ENCODE results near the gene MECP2.

Gene MECP2

DNA sequence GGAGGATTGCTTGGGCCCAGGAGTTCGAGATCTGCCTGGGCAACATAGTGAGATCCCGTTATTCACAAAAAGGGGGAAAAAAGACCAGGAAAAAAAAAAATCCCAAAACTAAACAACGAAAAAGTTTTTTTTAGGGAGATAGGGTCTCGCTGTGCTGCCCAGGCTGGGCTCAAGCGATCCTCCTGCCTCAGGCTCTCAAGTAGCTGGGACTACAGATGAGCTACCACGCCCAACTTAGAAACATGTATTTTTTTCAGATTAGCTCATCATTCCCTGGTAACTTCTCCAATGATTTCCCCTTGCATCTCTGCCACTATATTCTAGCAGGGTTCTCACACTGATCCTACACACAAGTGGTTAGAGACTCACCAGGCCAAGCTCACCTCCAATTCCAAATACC lies 53.4 kb downstream of the MECP2 start:
- DNase-seq: no peak
- in situ Hi-C loops (cut with HindIII; ENCODE audit: low pct_ligation_motif_present, low pct_unique_long_range_greater_than_20kb, low sequenced_read_pairs): no loop called here

DNA sequence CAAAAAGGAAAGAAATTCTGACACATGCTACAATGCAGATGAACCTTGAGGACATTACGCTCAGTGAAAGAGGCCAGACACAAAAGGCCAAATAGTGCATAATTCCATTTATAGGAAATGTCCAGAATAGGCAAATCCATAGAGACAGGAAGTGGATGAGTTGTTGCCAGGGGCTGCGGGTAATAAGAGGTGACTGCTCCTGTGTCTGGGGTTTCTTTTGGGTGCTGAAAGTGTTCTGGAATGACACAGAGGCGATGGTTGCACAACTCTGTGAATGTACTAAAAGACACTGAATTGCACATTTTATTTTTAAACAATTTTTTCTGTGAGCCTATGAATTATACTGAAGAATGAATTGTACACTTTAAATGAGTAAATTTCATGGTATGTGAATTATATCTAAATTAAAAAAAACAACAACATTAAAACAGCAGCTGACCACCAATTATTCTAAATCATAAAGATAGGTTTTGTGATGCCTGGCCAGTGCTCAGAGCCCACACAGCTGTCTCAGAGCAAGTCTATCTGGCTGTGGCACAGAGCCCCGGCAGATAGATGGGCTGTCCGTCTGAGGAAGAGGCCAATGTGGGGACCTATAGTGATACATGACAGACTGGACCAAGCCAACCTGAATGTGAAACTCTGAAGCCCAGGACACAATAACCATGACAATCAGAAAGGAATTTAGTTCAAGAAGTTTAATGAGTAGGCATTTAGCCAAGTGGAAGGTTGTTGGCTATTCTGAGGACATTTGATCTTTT lies 54.3 kb downstream of the MECP2 start:
- DNase-seq: no peak
- in situ Hi-C loops (cut with HindIII; ENCODE audit: low pct_ligation_motif_present, low pct_unique_long_range_greater_than_20kb, low sequenced_read_pairs): no loop called here

DNA sequence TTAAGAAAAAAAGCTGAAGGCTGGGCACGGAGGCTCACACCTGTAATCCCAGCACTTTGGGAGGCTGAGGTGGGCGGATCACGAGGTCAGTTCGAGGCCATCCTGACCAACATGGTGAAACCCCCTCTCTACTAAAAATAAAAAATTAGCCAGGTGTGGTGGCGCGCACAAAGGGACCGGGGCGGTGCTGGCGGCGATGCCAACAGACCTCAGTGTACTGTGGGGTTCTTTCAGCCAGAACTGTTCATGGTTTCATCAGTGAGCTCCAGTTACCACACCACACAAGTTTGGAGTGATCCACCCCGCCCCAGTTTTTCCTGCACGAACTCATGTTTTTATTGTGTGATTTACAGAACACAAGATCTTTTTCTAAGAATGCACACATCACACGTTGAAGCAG lies 56.7 kb downstream of the MECP2 start:
- in situ Hi-C loops (cut with HindIII; ENCODE audit: low pct_ligation_motif_present, low pct_unique_long_range_greater_than_20kb, low sequenced_read_pairs): no loop called here
- no peak for DNase-seq

DNA sequence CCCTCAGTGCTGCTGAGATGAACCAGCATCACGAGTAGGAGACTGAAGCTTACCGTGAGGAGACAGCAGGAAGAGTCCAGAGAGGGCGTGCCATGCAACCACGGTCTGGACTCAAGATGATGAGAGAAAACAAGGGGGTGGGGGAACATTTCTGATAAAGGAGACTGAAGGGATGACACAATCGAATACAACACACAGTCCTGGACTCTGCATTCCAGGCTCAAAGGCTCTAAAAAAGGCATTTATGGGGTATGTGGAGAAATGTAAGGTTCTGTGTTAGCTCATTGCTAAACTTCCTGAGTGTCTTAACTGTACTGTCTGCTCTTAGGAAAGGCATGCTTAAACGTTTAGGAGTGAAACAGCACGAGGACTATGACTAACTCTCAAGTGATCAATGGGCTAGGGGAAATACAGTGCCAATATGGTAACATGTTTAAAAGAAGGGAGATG lies 57.2 kb downstream of the MECP2 start:
- DNase-seq: no peak
- in situ Hi-C loops (cut with HindIII; ENCODE audit: low pct_ligation_motif_present, low pct_unique_long_range_greater_than_20kb, low sequenced_read_pairs): no loop called here

DNA sequence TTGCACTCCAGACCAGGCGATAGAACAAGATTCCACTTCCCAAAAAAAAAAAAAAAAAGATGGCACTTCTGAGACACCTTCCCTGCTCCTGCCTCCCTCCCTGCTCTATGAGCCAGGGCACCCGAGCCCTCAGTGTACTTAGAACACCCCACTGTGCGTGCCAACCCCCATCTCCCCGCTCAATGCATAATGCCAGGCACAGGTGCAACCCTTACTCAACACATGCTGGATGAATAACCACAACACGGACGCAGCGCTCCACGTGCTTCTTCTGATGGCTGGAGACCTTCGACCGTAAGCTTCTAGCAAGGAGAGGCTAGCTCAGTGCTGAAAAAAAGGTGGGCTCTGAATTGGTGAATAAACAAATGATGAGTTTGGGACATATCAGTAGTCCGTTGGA lies 57.9 kb downstream of the MECP2 start:
- in situ Hi-C loops (cut with HindIII; ENCODE audit: low pct_ligation_motif_present, low pct_unique_long_range_greater_than_20kb, low sequenced_read_pairs): no loop called here
- no peak for DNase-seq

DNA sequence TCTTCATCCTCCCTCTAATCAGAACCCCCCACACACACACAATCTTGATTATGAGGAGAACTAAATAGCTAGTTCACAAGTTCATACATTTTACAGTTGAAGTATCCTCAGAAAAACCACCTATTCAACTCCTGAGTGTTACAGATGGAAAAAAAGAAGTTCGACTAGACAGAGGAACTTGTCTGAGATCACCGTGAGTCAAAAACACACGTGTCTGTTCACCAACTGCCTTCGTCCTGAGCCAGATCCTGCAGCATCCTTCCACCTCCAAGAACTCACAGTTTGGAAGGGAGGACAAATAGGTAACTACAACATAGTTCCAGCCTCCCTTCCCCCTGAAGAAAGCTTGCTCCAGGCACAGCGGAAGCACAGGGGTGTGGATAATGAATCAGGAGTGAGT lies 58.9 kb downstream of the MECP2 start:
- no peak for DNase-seq
- in situ Hi-C loops (cut with HindIII; ENCODE audit: low pct_ligation_motif_present, low pct_unique_long_range_greater_than_20kb, low sequenced_read_pairs): no loop called here

DNA sequence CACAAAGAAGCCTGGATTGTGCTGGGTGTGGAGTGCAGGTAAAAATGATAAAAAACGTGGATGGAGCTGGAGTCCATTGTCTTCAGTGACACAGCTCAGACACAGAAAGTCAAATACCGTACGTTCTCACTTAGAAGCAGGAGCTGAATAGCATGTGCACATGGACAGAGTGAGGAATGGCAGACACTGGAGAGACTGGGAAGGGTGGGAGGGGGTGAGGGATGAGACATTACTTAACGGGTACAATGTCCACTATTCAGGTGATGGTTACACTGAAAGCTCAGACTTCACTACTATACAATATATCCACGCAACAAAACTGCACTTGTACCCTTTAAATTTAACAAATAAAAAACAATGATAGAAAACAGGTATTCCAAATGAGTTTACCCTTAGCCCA lies 59.8 kb downstream of the MECP2 start:
- DNase-seq: no peak
- in situ Hi-C loops (cut with HindIII; ENCODE audit: low pct_ligation_motif_present, low pct_unique_long_range_greater_than_20kb, low sequenced_read_pairs): no loop called here

DNA sequence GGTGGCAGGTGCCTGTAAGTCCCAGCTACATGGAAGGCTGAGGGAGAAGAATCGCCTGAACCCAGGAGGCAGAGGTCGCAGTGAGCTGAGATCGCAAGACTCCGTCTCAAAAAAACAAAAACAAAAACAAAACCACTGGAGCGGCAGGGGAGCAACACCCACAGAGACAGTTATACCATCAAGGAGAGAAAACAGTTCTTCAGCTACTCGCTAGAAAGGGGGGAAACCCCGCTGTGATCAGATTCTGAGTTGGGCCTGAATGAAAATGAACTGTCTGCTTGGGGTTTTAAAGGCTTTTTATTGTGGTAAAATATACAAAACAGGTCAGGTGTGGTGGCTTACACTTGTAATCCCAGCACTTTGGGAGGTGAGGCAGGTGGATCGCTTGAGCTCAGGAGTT lies 61.0 kb downstream of the MECP2 start:
- in situ Hi-C loops (cut with HindIII; ENCODE audit: low pct_ligation_motif_present, low pct_unique_long_range_greater_than_20kb, low sequenced_read_pairs): no loop called here

DNA sequence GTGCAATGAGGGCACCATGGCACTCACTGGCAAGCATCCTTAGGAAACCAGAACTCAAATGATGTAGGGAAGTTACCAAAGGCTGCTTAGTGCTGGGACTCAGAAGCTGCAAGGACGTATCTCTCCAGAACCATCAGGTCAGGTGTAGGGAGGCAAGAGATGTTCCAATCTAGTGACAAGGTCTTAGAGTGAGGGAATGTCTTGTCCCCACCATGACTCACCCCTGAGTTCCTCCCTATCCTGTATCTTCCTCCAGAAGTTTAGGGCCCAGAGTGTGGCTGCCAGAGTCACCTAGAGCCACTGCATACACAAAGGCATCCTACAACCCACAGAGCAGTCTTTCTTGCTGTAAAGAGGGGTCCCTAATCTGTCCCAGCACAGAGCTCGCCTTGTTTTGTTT lies 63.7 kb downstream of the MECP2 start:
- no peak for DNase-seq
- in situ Hi-C loops (cut with HindIII; ENCODE audit: low pct_ligation_motif_present, low pct_unique_long_range_greater_than_20kb, low sequenced_read_pairs): no loop called here

More for the DNA sequence above, 61.0 kb downstream of the MECP2 start:
- no peak for DNase-seq

DNA sequence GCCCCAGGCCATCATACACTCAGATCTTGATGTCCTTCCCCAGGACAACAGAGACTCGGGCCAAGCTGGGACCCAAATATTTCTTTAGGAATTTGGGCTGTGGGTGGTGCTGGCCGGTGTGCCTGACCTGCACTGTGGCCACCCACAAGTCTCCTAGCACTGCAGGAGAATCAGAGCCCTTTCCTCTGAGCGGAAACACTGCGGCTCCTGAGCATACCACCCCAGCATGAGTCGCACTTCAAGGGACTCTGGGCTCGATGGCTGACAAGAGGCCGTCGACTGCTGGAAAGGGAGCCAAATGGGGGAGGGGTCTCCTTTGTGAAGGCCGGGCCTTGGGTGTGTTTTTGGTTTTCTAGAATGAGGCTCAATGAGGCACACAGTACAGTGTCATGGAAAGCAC lies 64.9 kb downstream of the MECP2 start:
- no peak for DNase-seq
- in situ Hi-C loops (cut with HindIII; ENCODE audit: low pct_ligation_motif_present, low pct_unique_long_range_greater_than_20kb, low sequenced_read_pairs): no loop called here

DNA sequence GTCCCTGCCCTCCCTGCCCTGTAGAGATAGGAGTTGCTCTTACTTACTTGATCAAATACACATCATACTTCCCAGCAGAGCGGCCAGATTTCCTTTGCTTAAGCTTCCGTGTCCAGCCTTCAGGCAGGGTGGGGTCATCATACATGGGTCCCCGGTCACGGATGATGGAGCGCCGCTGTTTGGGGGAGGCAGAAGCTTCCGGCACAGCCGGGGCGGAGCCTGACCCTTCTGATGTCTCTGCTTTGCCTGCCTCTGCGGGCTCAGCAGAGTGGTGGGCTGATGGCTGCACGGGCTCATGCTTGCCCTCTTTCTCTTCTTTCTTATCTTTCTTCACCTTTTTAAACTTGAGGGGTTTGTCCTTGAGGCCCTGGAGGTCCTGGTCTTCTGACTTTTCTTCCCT lies 65.4 kb downstream of the MECP2 start:
- no peak for DNase-seq
- in situ Hi-C loops (cut with HindIII; ENCODE audit: low pct_ligation_motif_present, low pct_unique_long_range_greater_than_20kb, low sequenced_read_pairs): no loop called here

DNA sequence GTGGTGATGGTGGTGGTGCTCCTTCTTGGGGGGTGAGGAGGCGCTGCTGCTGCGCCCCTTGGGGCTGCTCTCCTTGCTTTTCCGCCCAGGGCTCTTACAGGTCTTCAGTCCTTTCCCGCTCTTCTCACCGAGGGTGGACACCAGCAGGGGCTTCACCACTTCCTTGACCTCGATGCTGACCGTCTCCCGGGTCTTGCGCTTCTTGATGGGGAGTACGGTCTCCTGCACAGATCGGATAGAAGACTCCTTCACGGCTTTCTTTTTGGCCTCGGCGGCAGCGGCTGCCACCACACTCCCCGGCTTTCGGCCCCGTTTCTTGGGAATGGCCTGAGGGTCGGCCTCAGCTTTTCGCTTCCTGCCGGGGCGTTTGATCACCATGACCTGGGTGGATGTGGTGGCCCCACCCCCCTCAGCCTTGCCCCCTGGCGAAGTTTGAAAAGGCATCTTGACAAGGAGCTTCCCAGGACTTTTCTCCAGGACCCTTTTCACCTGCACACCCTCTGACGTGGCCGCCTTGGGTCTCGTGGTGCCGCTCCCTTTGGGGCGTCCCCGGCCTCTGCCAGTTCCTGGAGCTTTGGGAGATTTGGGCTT lies 66.7 kb downstream of the MECP2 start:
- in situ Hi-C loops (cut with HindIII; ENCODE audit: low pct_ligation_motif_present, low pct_unique_long_range_greater_than_20kb, low sequenced_read_pairs): no loop called here
- no peak for DNase-seq

DNA sequence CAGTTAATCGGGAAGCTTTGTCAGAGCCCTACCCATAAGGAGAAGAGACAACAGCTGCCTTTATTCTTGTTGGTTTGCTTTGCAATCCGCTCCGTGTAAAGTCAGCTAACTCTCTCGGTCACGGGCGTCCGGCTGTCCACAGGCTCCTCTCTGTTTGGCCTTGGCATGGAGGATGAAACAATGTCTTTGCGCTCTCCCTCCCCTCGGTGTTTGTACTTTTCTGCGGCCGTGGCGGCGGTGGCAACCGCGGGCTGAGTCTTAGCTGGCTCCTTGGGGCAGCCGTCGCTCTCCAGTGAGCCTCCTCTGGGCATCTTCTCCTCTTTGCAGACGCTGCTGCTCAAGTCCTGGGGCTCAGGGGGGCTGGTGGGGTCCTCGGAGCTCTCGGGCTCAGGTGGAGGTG lies 67.3 kb downstream of the MECP2 start:
- in situ Hi-C loops (cut with HindIII; ENCODE audit: low pct_ligation_motif_present, low pct_unique_long_range_greater_than_20kb, low sequenced_read_pairs): no loop called here
- DNase-seq: no peak

DNA sequence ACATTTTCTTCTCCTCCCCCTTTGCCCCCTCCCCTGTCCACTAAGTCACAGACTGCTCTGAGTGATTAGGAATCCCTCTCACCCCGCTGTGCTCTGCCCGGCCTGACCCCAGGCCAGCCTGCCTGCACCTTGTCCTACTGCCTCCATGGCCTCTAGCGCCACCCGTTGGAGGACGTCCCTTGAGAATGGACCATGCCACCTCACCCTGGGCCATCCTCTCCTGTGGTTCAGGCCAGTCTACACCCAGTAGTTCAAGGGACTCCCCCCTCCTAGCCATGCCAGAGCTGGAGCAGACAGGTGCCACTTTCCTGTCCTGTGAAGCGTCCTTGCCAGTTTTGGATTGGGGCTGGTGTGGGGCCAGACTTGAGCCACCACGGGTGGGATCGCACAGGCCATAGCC lies 68.1 kb downstream of the MECP2 start:
- no peak for DNase-seq
- in situ Hi-C loops (cut with HindIII; ENCODE audit: low pct_ligation_motif_present, low pct_unique_long_range_greater_than_20kb, low sequenced_read_pairs): no loop called here

DNA sequence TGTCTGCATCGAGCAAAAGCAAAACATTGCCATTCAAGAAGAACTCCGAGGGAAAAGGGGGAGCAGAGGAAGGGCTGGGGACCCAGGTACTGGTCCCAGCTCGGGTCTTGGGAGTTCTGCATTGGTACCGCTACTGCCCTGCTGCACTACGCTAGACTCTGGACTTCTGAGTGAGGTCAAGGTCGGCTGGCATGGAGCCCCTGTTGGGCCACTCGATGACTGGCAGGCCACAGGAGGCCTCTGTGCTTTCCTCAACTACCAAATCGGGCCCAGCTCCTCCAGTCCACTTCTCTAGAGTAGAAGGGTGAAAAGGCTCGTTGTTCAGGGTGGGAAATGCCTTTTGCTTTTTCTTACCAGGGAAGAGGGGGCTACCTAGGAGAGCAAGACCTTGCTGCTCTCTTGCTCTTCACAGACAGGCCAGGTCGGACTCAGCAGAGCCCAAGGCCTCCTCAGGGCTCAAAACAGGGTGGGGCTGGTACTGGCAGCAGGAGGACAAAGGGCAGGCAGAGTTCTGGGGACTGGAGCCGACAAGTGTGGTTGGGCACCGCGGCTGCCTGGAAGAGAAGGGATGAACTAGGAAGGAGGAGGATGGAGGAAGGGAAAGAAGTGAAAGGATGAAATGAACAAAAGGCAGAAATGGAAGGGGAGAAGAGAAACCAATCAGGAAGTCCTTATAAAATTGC lies 68.9 kb downstream of the MECP2 start:
- no peak for DNase-seq
- in situ Hi-C loops (cut with HindIII; ENCODE audit: low pct_ligation_motif_present, low pct_unique_long_range_greater_than_20kb, low sequenced_read_pairs): no loop called here

DNA sequence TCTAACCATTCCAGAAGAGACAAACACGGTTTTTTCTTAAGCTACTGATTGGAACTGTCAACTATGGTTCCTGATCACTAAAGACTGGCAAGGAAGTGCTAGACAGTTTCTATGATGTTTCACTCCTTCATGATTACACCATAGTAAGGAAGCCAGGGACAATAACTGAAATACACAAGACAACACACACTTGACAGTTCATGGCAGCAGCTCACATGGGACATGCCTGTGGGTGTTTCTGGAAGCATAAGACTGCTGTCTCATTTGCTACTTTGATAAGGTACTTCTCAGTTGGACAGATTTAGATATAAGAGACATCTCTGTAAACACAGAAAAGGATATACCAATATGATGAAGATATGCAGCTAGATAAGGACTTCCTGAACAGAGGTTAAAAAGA lies 69.5 kb downstream of the MECP2 start:
- no peak for DNase-seq
- in situ Hi-C loops (cut with HindIII; ENCODE audit: low pct_ligation_motif_present, low pct_unique_long_range_greater_than_20kb, low sequenced_read_pairs): no loop called here

DNA sequence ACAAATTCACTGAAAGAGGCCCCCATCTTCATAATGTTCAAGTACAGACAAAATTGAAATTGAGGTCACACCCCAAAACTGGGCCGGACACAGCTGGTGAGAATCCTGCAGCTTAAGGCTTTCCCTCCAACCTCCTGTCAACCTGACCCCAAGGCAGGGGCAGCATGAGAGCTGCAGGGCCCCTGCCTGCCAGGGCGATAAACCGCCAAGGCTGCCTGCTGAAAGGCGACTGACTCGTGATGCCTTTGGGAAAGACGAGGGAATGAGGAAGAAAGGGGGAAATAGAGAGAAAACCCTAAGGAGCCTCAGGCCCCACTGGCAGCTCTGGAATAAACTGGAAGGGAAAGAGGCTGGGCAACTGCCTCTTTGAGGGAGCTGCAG lies 70.5 kb downstream of the MECP2 start:
- in situ Hi-C loops (cut with HindIII; ENCODE audit: low pct_ligation_motif_present, low pct_unique_long_range_greater_than_20kb, low sequenced_read_pairs): no loop called here
- no peak for DNase-seq

DNA sequence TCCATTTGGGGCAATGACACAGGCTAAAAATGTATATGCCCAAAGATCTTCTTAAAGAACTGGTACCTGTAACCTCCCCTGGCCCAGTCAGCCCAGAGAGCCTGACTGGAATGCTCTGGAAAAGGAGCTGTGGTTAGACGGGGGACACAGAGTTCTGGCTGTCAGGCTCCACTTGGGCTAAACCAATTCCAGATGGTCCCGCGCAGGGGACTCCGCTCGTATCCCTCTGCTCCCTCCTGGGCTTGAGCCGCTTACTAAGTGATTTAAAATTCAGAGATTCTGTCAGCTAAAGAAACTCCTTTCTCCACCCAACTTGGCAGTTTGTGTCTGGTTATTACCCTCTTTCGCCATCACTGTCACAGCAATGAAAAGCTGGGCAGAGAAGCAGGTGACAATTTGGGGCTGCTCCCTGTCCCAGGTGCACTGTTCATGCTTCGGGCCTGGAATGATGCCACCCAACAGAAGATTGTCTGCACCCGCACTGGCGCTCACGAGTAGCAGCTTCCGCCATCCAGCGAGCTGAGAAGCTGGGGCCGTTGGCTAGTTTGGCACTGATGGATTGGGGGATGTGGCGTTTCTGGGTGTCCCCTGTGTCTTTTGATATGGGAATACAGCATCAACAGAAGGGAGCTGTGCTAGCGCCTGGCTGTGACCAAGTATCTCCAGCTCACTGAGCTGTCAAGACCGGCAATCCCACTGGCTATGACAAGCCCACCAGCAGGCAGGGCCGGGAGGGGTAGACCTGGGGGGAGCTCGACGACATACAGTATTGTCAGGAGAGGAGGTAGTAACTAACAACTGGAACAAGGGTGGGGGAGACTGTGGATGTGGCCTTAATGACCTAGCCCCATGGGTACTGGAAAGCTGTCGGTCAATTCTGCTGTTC lies 71.1 kb downstream of the MECP2 start:
- in situ Hi-C loops (cut with HindIII; ENCODE audit: low pct_ligation_motif_present, low pct_unique_long_range_greater_than_20kb, low sequenced_read_pairs): no loop called here
- no peak for DNase-seq

DNA sequence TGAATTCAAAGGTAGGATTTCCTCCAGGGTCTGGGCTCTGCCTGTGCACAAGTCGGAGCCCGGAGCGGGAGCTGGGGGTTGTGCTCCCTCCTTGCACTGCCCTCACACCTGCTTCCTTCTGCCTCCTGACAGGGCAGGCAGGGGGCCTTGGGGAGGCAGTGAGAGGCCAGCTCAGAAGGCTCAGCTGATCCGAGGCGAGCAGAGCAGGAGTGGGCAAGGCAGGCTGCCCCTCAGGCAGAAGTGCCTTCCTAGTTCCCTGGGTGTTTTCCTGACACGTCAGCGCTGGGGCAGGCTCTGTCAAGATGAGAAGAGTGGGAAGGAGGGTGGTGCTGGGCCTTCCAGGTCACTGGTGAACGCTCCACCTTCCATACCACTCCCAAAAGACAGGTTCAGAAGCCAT lies 72.3 kb downstream of the MECP2 start:
- DNase-seq: no peak
- in situ Hi-C loops (cut with HindIII; ENCODE audit: low pct_ligation_motif_present, low pct_unique_long_range_greater_than_20kb, low sequenced_read_pairs): no loop called here

All from ACHN (cell line).